ENCODE results near the gene RFLNA. TPM values are rescaled to one million over a fixed set of nuclear protein-coding genes. Genes with fewer than 3 reads are reported as not detected.

RFLNA gene
- total RNA-seq, 1 experiment from 2014 or later: 17.8 TPM

DNA sequence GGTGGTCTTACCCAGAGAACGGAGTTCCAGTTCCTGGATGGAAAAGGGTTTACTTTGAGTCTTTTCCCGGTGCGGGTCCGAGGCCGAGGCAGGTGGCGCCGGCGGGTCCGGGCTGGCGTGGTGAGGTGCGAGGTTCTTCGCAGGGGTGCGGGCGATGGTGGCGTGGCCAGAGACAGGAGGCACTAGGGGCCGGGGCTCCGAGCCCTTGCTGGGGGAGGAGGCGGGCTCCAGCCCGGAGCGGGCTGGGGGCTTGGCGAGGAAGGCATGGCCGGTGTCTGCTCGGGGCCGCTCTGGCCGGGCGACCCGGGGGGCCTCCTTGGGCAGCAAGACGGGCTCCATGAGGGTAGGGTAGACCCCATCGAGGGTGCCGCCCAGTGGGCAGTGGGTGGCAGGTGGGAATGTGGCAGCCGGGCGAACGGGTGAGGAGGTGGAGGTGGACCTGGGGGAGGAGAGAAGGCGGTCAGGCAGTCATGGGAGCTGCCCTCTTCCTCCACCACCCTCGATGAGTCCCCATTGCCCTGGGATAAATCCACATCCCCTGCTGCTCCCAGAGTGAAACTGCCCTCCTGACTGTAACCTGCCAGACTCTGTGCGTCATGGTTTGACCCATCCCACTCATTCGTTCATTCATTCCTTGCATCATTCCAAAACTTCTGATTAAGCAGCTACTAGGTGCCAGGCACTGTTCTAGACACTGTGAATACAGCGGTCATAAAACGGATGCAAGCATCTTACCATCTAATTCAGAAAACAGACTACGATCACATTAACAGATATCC is 42.0 kb downstream of the RFLNA start:
- DNase-seq: no peak
- no peak overlapping the region for H3K4me3 ChIP-seq
- H3K36me3 ChIP-seq: peaks cover 46% of the 10 kb centered on the region
- no peaks in the 10 kb centered on the region for H3K27me3 ChIP-seq
- no peaks in the 10 kb centered on the region for H3K9me3 ChIP-seq

DNA sequence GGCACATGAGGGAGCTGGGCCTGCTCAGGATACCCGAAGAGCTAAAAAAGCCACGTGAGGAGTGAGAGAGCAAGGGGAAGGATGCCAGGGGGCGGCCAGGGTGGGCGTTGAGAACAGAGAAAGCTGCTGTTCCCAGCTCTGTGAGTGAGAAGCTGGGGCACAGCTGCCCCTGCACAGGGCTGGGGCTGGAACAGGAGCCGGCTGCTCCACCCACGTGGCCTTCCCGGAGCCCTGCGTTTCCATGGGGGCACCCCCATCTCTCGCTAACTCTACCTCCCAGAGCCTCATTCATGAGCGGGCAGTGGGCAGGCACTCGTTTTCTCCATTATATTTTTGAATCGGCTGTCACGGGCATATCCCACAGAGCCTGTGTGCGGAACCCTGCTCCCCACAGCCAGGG is 42.7 kb downstream of the RFLNA start:
- H3K36me3 ChIP-seq: peaks cover 43% of the 10 kb centered on the region

DNA sequence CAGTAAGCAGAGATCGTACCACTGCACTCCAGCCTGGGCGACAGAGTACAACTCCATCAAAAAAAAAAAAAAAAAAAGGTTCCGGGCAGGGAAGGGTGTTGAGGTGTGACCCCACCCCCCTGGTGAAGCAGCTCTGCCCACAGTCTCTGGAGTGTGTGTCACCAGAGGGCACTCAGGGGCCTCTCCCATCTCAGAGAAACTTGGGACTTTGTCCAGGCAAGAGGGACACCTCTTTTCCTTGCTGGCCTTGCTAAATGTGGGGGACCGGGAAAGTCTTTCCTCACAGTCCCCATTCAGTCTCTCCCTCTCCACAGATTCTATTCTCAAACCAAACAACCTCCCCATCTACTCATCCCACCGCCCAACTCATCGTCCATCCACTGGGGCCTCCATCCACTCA is 43.6 kb downstream of the RFLNA start:
- no peak for DNase-seq
- no peaks in the 10 kb centered on the region for H3K27me3 ChIP-seq
- H3K9me3 ChIP-seq: no peaks in the 10 kb centered on the region
- peaks cover 44% of the 10 kb centered on the region for H3K36me3 ChIP-seq
- H3K4me3 ChIP-seq: no peak overlapping the region

More for the DNA sequence above, 42.7 kb downstream of the RFLNA start:
- Histone ChIP-seq H3K9me3 (no peaks in the 10 kb centered on the region), H3K4me3 (no peak overlapping the region), H3K27me3 (no peaks in the 10 kb centered on the region)
- no peak for DNase-seq

DNA sequence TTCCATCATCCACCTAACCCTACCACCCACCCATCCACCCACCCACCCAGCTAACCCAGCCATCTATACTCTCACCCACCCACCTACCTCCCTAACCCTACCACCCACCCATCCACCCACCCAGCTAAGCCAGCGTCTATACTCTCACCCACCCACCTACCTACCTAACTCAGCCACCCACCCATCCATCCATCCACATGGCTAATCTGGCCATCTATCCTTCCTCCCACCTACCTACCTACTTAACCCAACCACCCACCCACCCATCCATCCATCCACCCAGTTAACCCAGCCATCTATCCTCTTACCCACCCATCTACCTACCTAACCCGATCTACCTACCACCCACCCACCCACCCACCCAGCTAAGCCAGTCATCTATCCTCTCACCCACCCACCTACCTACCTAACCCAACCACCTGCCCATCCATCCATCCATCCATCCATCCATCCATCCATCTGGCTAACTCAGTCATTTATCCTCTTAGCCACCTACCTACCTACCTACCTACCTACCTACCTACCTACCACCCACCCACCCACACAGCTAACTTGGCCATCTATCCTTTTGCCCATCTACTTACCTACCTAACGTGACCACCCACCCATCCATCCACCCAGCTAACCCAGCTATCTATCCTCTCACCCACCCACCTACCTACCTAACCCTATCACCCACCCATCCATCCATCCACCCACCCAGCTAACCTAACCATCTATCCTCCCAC is 44.1 kb downstream of the RFLNA start:
- Histone ChIP-seq H3K36me3 (peaks cover 43% of the 10 kb centered on the region), H3K9me3 (no peaks in the 10 kb centered on the region), H3K4me3 (no peak overlapping the region), H3K27me3 (no peaks in the 10 kb centered on the region)
- no peak for DNase-seq

DNA sequence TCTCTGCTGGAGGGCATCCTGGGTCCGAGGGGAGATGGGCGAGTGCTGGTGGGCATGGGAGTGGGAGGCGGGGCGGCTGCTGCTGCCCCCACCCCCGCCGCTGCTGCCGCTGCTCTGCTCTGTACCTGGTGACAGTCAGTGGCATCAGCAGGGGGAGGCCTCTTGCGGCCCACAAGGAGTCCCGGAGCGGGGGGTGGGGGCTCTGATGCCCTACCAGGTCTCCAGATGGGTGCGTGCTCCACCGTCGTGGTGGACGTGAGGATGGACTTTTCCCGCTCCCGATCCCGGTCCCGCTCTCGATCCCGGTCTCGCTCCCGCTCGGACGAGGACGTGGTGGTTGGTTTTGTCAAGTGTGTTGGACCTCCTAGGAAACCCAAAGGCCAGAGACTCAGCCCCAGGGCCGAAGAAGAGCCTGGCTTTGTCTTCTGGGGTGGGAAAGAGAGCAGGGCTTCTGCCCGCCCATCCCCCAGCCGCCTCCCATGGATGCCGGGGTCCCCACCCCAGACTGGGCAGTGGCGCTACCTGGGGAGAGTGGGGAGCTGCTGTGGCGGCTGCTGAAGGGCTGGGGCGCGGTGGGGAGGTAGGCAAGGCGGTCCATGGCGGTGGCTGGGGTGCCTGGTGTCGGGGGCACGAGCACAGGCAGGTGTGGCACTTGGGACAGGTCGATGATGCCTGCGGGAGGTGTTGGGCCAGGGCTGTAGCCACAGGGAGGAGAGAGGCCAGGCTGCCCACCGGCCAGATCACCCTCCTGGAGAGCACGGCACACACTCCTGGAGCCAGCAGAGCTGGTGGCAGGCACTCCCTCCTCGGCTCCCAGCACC is 45.4 kb downstream of the RFLNA start:
- H3K27me3 ChIP-seq: no peaks in the 10 kb centered on the region
- DNase-seq: no peak
- no peaks in the 10 kb centered on the region for H3K9me3 ChIP-seq
- H3K4me3 ChIP-seq: no peak overlapping the region
- H3K36me3 ChIP-seq: peaks cover 39% of the 10 kb centered on the region

DNA sequence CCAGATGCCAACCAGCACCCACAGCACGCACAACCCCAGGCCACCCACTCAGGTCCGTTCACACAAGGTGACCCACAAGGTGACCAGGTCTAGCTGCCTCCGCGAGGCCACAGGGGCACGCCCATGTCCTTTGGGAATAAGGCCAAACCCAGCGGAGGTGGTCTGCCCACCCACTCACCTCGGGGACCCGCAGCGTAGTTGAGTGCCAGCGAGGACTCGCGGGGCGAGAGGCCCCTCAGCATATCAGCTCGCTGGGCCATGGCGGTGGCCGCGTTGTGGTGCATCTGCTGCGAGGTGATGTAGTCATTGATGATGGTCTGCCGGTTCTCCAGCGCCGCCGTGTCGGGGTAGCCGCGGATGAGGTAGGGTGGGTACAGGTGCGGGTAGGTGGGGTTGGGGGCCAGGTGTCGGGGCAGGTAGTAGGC is 46.8 kb downstream of the RFLNA start:
- H3K9me3 ChIP-seq: no peaks in the 10 kb centered on the region
- DNase-seq: no peak
- no peak overlapping the region for H3K4me3 ChIP-seq
- H3K27me3 ChIP-seq: no peaks in the 10 kb centered on the region
- peaks cover 45% of the 10 kb centered on the region for H3K36me3 ChIP-seq

DNA sequence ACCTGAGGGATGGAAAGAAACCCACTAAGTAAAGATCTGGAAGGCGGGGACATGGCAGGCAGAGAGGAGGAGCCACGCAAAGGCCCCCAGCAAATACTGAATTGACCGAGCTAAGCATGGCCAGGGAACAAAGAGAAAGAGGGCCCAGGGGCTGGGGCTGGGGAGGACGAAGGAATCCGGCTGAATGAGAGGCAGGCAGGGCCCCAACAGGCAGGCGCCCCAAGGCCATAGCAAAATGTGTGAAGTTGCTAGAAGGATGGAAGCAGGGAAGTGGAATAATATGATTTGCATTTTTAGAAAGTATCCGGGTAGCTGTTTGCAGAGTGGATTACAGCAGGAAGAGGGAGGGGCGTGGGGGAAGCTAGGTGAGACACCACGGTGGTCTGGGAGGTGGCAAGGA is 49.1 kb downstream of the RFLNA start:
- Histone ChIP-seq H3K4me3 (no peak overlapping the region), H3K9me3 (no peaks in the 10 kb centered on the region), H3K27me3 (no peaks in the 10 kb centered on the region), H3K36me3 (peaks cover 61% of the 10 kb centered on the region)
- no peak for DNase-seq

DNA sequence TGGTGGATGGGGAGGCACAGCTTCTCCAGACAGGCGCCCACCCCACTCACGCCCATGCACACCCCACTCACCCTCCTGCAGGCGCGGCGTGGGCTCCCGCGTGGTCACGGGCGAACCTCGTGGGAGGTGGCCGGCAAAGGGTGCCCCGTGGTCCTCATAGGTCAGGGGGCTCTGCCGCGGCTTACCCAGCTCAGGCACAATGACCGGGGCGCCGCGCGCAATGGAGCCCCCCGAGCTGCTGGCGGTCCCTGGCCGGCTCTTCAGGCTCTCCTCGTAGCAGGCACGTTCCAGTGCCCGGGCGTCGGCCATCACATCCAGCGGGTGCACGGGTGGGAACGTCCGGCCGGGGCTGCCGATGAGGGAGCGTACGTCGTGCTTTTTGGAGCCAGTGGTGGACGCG is 49.6 kb downstream of the RFLNA start:
- H3K36me3 ChIP-seq: peaks cover 61% of the 10 kb centered on the region
- no peak overlapping the region for H3K4me3 ChIP-seq
- DNase-seq: no peak
- no peaks in the 10 kb centered on the region for H3K27me3 ChIP-seq
- H3K9me3 ChIP-seq: no peaks in the 10 kb centered on the region

DNA sequence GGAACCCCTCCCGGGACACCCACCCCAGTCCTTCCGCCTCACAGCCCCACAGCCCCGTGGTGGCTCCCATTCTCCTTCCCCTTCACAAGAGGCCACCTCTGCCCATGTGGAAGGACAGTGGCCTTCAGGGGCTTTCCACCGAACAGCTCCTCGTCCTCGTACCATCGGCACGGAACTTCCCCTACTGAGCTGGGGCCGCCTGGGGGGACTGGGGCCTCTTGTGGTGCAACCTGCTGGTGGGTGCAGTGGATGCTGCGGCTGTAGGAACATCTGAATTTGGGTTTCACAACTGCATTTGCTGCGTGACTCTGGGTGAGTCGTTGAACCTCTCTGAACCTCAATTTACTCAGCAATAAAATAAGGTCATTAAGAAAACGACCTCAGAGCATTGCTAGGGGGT is 50.9 kb downstream of the RFLNA start:
- Histone ChIP-seq H3K9me3 (no peaks in the 10 kb centered on the region), H3K36me3 (peaks cover 58% of the 10 kb centered on the region), H3K4me3 (no peak overlapping the region), H3K27me3 (no peaks in the 10 kb centered on the region)
- no peak for DNase-seq

DNA sequence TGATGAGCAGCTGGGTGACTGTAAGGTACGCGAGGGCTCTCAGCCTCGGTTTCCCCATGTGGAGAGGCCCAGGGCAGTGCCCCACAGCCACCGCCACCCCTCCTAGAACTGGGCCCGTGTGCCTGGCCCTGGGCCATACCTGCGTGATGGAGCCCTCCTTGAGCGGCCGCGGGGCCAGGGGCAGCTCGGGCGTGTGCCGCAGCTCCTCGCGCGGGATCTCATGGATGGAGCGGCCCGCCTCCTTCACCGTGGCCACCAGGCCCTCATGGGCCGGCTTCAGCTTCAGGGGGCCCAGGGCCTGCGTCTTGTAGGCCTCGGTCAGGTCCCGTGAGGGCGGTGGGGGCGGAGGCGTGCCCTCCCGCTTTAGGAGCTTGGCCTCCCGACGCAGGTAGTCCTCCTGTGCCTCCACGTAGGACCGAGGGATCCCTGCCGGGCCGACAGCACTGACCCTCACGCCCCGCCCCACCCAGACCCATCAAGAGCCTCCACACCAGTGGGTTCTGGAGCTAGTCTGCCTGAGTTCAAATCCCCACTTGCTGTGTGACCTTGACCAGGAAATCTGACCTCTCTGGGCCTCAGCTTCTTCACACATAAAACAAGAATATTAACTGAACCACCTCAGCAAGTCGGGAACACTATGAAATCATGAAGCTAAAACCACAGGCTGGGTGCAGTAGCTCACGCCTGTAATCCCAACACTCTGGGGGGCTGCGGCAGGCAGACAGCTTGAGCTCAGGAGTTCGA is 51.7 kb downstream of the RFLNA start:
- Histone ChIP-seq H3K27me3 (no peaks in the 10 kb centered on the region), H3K9me3 (no peaks in the 10 kb centered on the region), H3K36me3 (peaks cover 61% of the 10 kb centered on the region), H3K4me3 (no peak overlapping the region)
- no peak for DNase-seq

DNA sequence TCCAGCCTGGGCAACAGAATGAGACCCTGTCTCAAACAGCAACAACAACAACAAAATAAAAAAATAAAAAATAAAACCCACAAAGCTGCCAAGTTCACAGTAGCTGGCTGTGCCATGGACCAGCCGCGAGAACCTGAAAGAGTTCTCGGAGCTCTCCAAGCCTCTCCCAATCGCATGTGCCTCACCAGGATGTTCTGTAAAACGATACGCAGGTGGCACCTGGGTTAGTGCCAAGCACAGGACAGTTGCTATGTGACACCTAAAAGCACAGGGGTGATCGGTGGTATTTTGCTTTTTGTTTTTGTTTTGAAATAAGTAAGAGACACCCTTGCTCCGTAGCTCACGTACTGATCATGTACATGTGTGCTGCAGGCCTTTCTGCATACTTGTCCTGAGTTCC is 52.4 kb downstream of the RFLNA start:
- Histone ChIP-seq H3K9me3 (no peaks in the 10 kb centered on the region), H3K4me3 (no peak overlapping the region), H3K27me3 (no peaks in the 10 kb centered on the region), H3K36me3 (peaks cover 63% of the 10 kb centered on the region)
- DNase-seq: no peak

DNA sequence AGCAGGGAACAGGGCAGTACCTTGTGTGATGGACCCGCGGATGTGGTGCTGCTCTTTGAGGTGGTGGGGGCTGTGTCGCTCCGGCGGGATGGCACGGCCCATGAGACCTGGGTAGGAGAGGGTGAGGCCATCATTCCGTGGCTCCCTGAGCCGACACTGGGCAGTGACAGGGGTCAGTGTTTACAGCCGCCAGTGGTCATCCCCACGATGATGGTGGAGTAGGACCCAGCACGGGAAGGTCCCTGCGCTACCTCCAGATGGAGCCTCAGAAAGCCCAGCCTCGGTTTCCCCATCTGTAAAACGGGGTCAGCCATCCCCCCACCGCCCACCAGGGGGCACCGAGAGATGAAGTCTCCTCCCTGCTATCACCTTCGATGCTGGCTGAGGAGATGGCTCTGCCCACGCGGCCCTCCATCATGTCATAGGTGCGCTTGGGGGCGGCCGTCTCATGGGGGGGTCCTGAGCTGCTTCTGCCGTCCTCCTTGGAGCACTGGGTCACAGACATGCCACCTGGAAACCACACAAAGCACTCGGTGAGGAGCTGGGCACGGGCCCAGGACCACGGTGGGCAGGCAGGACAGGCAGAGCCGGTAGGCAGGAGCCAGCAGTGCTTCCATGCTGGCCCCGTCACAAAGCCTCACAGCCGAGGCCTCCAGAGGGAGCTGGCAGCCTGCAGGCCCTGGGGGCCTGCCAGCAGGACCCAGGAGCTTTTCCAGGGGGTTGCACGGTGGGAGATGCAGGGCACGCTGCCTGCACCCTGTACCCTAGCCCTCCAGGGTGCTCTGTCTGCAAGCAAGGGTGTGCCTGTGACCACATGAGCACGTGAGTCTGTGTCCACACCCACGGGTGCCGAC is 53.1 kb downstream of the RFLNA start:
- H3K27me3 ChIP-seq: no peaks in the 10 kb centered on the region
- no peaks in the 10 kb centered on the region for H3K9me3 ChIP-seq
- DNase-seq: no peak
- H3K4me3 ChIP-seq: no peak overlapping the region
- H3K36me3 ChIP-seq: peaks cover 64% of the 10 kb centered on the region

DNA sequence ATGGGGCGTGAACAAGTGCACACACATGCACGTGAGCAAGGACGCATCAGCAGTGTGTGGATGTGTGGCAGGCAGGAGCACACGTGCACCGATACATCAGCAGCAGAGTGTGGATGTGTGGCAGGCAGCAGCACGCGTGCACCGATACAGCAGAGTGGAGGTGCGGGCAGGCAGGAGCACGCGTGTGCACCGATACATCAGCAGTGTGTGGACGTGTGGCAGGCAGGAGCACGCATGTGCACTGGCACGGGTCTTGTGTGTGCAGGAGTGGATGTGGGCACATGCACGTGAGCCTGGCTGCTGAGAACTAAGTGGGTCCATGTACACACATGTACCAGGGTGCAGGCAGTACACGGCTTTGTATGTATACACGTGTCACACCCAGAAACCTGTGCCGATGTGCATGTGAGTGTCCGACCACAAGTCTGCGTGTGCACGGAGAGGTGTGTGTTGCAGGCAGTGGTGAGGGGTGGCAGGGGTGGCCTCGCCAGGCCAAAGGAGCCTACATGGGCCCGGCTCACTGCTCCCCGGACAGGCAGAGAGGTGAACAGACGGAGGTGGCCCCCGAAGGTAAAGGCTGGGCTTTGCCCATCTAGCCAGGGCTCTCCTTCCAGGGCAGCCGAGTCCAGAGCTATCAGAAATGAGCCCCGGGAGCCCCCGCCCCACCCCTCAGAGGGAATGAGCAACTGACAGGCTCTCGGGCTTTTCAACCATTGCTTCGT is 53.9 kb downstream of the RFLNA start:
- no peak overlapping the region for H3K4me3 ChIP-seq
- no peaks in the 10 kb centered on the region for H3K9me3 ChIP-seq
- no peaks in the 10 kb centered on the region for H3K27me3 ChIP-seq
- DNase-seq: no peak
- peaks cover 72% of the 10 kb centered on the region for H3K36me3 ChIP-seq

DNA sequence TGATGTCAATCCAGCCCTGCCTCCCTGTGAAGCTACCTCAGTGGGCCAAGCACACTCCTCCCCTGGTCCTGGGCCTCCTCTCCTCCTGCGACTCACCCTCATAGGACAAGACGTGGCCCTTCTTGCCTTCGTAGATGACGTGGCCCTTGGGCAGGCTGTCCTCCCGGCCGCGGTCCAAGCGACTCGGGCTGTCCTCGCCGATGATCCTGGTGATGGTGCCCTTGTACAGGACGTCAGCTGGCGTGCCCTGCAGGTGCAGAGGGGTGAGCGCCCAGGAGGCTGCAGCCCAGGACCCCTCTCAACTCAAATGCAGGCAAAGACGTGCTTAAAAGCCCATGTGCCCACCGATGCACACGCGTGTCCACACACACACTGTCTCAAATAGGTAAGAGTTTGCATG is 55.6 kb downstream of the RFLNA start:
- no peak for DNase-seq
- no peak overlapping the region for H3K4me3 ChIP-seq
- H3K36me3 ChIP-seq: peaks cover 71% of the 10 kb centered on the region
- H3K27me3 ChIP-seq: no peaks in the 10 kb centered on the region
- H3K9me3 ChIP-seq: no peaks in the 10 kb centered on the region

DNA sequence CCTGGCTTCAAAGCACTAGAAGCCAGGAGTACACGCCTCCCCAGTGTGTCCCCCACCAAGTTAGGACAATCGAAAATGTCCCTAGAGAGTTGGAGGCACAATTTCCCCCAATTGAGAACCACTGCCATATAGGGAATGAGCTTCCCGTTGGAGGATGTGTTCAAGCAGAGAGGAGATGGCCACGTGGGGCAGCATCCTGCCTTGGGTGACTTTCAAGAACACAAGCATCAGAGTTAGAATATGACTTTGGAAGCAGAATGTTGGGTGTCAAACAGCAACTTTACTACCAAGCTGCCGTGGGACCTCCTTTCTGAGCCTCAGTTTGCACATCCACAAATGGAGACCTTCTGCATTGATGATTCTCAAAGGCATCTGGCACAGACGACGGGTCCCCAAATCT is 56.5 kb downstream of the RFLNA start:
- Histone ChIP-seq H3K4me3 (no peak overlapping the region), H3K36me3 (peaks cover 70% of the 10 kb centered on the region), H3K9me3 (no peaks in the 10 kb centered on the region), H3K27me3 (no peaks in the 10 kb centered on the region)
- DNase-seq: no peak
